ENCODE measurements around the gene CHRNA7. TPM values are rescaled to one million over a fixed set of nuclear protein-coding genes. Genes with fewer than 3 reads are reported as not detected.
A peak's percentile ranks its signal among the peaks of the same experiment; 100 is the strongest.

The CHRNA7 gene
- total RNA-seq (2021; fragmentation: NEBNext Ultra II Directional; extraction: Animal tissue kit (Norgen Biotek cat#: 25700)) (7.5 and 9.1 TPM in 2 replicates), polyA plus RNA-seq (2011; rRNA removed) (11.0 and 12.4 TPM in 2 replicates), polyA minus RNA-seq (2011; rRNA and poly(A)+ RNA removed) (32.8 and 36.1 TPM in 2 replicates)
- polyA plus RNA-seq (2011; cell fraction: cytosol; rRNA removed): 7.4 TPM
- polyA plus RNA-seq (2011; cell fraction: nucleus; rRNA removed): 20.6 TPM
- polyA plus RNA-seq (2012, experiment 1 of 2): 7.1 to 7.9 TPM (median 7.6 TPM) in 4 replicates
- 5.3 TPM for polyA plus RNA-seq (2012, experiment 2 of 2)
- 4.3 TPM for polyA plus RNA-seq (2013, experiment 1 of 2)
- polyA plus RNA-seq (2013, experiment 2 of 2): 5.0 TPM
- 13.7 TPM for polyA minus RNA-seq (2011; cell fraction: cytosol; rRNA and poly(A)+ RNA removed)
- polyA minus RNA-seq (2011; cell fraction: nucleus; rRNA and poly(A)+ RNA removed): 26.5 TPM
- long read RNA-seq, experiment 1, partial matches to known transcripts: 5 of 5 reads
- long read RNA-seq, experiment 1, other reads (novel, unspliced or antisense): 0 of 5 reads
- long read RNA-seq, experiment 2: 0 reads

DNA sequence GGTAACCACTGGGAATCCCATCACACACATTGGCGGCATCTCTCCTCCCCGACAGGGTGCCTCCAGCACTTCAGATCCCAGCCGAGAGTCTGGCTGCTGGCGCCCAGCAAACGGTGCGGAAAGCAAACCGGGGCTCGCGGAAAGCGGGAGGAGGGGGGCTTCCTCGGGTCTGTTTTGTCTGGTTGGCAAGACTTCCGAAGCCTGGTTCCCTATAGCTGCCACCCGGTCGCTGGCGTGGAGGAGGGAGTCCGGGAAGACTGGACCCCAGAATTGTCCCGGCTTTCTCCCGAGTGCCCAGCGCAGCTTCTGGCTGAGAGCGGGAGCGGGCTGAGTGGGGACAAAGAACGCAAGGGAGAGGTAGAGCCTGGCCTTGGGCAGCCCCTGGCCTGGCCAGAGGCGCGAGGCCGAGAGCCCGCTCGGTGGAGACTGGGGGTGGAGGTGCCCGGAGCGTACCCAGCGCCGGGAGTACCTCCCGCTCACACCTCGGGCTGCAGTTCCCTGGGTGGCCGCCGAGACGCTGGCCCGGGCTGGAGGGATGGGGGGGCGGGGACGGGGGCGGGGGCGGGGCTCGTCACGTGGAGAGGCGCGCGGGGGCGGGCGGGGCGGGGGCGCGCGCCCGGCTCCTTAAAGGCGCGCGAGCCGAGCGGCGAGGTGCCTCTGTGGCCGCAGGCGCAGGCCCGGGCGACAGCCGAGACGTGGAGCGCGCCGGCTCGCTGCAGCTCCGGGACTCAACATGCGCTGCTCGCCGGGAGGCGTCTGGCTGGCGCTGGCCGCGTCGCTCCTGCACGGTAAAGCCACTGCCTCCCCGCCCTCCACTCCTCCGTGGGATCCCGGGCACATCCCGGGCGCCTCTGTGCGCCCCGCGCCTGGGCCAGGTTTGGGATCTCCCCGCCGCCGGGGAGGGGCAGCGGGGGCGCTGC, at the start of gene CHRNA7:
CHRNA7 (plus strand) TSS at position 654 of the 920 bp plus-strand sequence; CDS start at position 734, 80 bp downstream.
- Histone ChIP-seq H3K23ac (ENCODE audit: insufficient read length) (no peak within 1 kb of the TSS), H2AK5ac (ENCODE audit: low read depth, low read length) (no peak within 1 kb of the TSS), H3K4me1 (replicated peaks in 1 of 4; ENCODE audit: control insufficient read depth in 3 of 4, insufficient read depth in 4 of 4, low read length in 3 of 4) (peaks cover 0 to 3% (median 0%) of the 10 kb centered on the region in 4 experiments; a peak in 2 of 7 replicates), H2BK120ac (replicated peaks; ENCODE audit: low read depth, low read length) (no peak within 1 kb of the TSS), H3K56ac (replicated peaks; ENCODE audit: insufficient read length, low read depth, low read length) (no peak within 1 kb of the TSS), H3K4me3 (ENCODE audit: extremely low read depth in 1 of 4, insufficient read depth in 2 of 4, low read depth in 3 of 4, low read length in 4 of 4) (peak within 1 kb of the TSS; percentile 76 to 87 (median 83)), H3K23me2 (ENCODE audit: low read depth, low read length) (peaks cover 18% of the 10 kb centered on the region), H3K27ac (ENCODE audit: low read depth, low read length) (no peak within 1 kb of the TSS), H2AFZ (ENCODE audit: low read length) (peak within 1 kb of the TSS; percentile 82; the same call in 1 of the 2 replicates), H2BK15ac (ENCODE audit: low read length) (no peak within 1 kb of the TSS; the same call in 1 of the 2 replicates), H2BK20ac (ENCODE audit: low read length) (no peak within 1 kb of the TSS), H3K18ac (ENCODE audit: extremely low read depth, low read length) (peak within 1 kb of the TSS; percentile 48), H3K9ac (replicated peaks in 1 of 4; ENCODE audit: extremely low read depth in 1 of 4, low read depth in 3 of 4, low read length in 3 of 4) (peak within 1 kb of the TSS; percentile 56 to 72 (median 68)), H4K91ac (replicated peaks; ENCODE audit: insufficient read length, low read length) (peak within 1 kb of the TSS; percentile 74), H2BK12ac (ENCODE audit: low read depth, low read length) (peak within 1 kb of the TSS; percentile 75; the same call in 1 of the 2 replicates), H3K27me3 (replicated peaks in 1 of 4; ENCODE audit: control insufficient read depth in 3 of 4, extremely low read depth in 1 of 4, insufficient read depth in 3 of 4, low read length in 3 of 4) (peaks cover 0 to 15% (median 8%) of the 10 kb centered on the region in 4 experiments; a peak in 3 of 7 replicates), H4K20me1 (replicated peaks in 1 of 2; ENCODE audit: control insufficient read depth in 1 of 2, insufficient read depth in 2 of 2, low read length in 2 of 2) (peaks cover 0 to 2% of the 10 kb centered on the region in 2 experiments), H3K9me3 (ENCODE audit: insufficient read depth in 2 of 2, low read depth in 1 of 2, low read length in 1 of 2) (no peaks in the 10 kb centered on the region), H3K4me2 (ENCODE audit: insufficient read depth in 1 of 2, low read depth in 2 of 2, low read length in 2 of 2) (peak within 1 kb of the TSS; percentile 94 to 95), H3K14ac (ENCODE audit: insufficient read length) (no peak within 1 kb of the TSS), H3K79me1 (ENCODE audit: low read depth, low read length) (no peaks in the 10 kb centered on the region), H2BK5ac (ENCODE audit: low read depth, low read length) (no peak within 1 kb of the TSS), H3K79me2 (ENCODE audit: control insufficient read depth in 1 of 2, insufficient read depth in 2 of 2, low read length in 2 of 2) (no peaks in the 10 kb centered on the region), H4K5ac (ENCODE audit: insufficient read length, low read depth, low read length) (no peak within 1 kb of the TSS), H4K8ac (ENCODE audit: extremely low read depth, insufficient read depth, low read length) (peak within 1 kb of the TSS; percentile 92), H3K36me3 (ENCODE audit: control insufficient read depth in 2 of 4, insufficient read depth in 4 of 4, low read length in 3 of 4) (no peaks in the 10 kb centered on the region), H3K4ac (replicated peaks; ENCODE audit: insufficient read length, low read depth, low read length) (no peak within 1 kb of the TSS)
- ChIA-PET CTCF (ENCODE audit: partially characterized antibody) (interaction anchor here (0.6 to 2.5 kb wide), 31 partner anchors 11 to 587 kb away, joined by 3 to 52 read pairs (median 4); no protein-coding TSS in a partner anchor), POLR2A (ENCODE audit: partially characterized antibody) (interaction anchor here (0.9 to 1.3 kb wide), 6 partner anchors 12 to 123 kb away, joined by 3 to 4 read pairs (median 3); no protein-coding TSS in a partner anchor)
- 1% methylated on average over 42 of the region's 92 CpGs; no CpG with 5 or more reads in 1 of the 2 experiments for WGBS, 2 experiments (ENCODE audit: extremely low coverage in 1 of 2, insufficient coverage in 1 of 2, insufficient read length in 1 of 2, insufficient replicate concordance in 2 of 2, low coverage in 1 of 2, low lambda C conversion rate in 2 of 2, missing lambda C conversion rate in 1 of 2)
- DNase-seq (ENCODE audit: low read depth in 1 of 2, low spot score in 2 of 2) (peak in 1 of 2 experiments; percentile 78), FAIRE-seq (no peak)
- TF ChIP-seq ASH2L (IDR thresholded peaks at IDR 0.05; ENCODE audit: low read length) (no peak), POLR2AphosphoS5 (IDR thresholded peaks at IDR 0.05; ENCODE audit: low read depth, low read length) (peak; percentile 86), RBBP5 (IDR thresholded peaks at IDR 0.05; ENCODE audit: borderline replicate concordance, low read depth, low read length) (no peak; the same call in 1 of the 2 replicates), SRF (IDR thresholded peaks at IDR 0.05; ENCODE audit: low read depth, low read length) (no peak), TAF7 (optimal IDR thresholded peaks at IDR 0.05; ENCODE audit: borderline replicate concordance, low read depth, low read length) (peak; percentile 54), ATF2 (IDR thresholded peaks at IDR 0.05; ENCODE audit: low read length) (no peak)

All from H1 (cell line).